Endothelial cell of umbilical vein (primary cell): ENCODE data around the gene ZNF326. TPM values are rescaled to one million over a fixed set of nuclear protein-coding genes. Genes with fewer than 3 reads are reported as not detected.
A peak's percentile ranks its signal among the peaks of the same experiment; 100 is the strongest.

ENCODE experiments used
- BruUV-seq: library from RNA; stranded (reverse); fragments of 400-500 nt; replicated peaks from 2 replicates; lab custom pipeline; 2021; lab: Mats Ljungman, UMichigan
- CTCF ChIA-PET: fragments of 300-600, 350-600 bp; sonication (Branson Sonifier 250); formaldehyde crosslinking; loops from one replicate; lab custom pipeline; 2021; ENCODE audit warnings: antibody characterized with exemption, inconsistent platforms; lab: Charles Lee
- POLR2A ChIA-PET: fragments of 300-600, 350-600 bp; sonication (Branson Sonifier 250); formaldehyde crosslinking; loops from one replicate; lab custom pipeline; 2021; ENCODE audit warnings: antibody characterized with exemption, inconsistent platforms; lab: Charles Lee
- DNase-seq: peaks from one replicate; pipeline ENCODE4 v3.0.0-alpha.2; 2011; ENCODE audit warnings: low read depth, low spot score
- FAIRE-seq: peaks from 2 replicates; lab custom pipeline; 2011; peaks lifted over from hg19 to GRCh38; lab: Jason Lieb, UNC
- H2AFZ ChIP-seq: 2 replicates; pipeline ENCODE4 v1.6.0; 2012; ENCODE audit warnings: low read depth, low read length, control low read depth, inconsistent platforms
- H3K27ac ChIP-seq: 2 replicates; pipeline ENCODE4 v1.5.1; 2011; ENCODE audit warnings: low read depth, mild to moderate bottlenecking, control low read depth, low read length, moderate library complexity; ENCODE audit not compliant: insufficient read depth
- H3K27me3 ChIP-seq, 2 experiments: 2 replicates each; pipeline versions ENCODE4 v1.6.0 to v1.6.1; 2011; ENCODE audit warnings: low read length in 2 of 2, mixed read lengths in 1 of 2; ENCODE audit not compliant: control insufficient read depth in 2 of 2, insufficient read depth in 2 of 2
- H3K36me3 ChIP-seq, 2 experiments: 2 replicates in 1 of 2; 3 replicates in 1 of 2; pipeline ENCODE4 v1.5.1; 2011; ENCODE audit warnings: low read length in 2 of 2, mild to moderate bottlenecking in 1 of 2, moderate library complexity in 1 of 2; ENCODE audit not compliant: control insufficient read depth in 2 of 2, insufficient read depth in 2 of 2; ENCODE audit errors: extremely low read depth in 1 of 2
- H3K4me1 ChIP-seq: 3 replicates; pipeline ENCODE4 v1.5.1; 2011; ENCODE audit warnings: mild to moderate bottlenecking, low read length; ENCODE audit not compliant: control insufficient read depth, insufficient read depth; ENCODE audit errors: extremely low read depth
- H3K4me2 ChIP-seq: 2 replicates; pipeline ENCODE4 v1.6.1; 2011; ENCODE audit warnings: low read length, control low read depth, mixed read lengths; ENCODE audit not compliant: insufficient read depth
- H3K4me3 ChIP-seq, 3 experiments: fragments of 200-600 bp in 1 of 3; sonication (generic), shearing (Covaris generic) in 1 of 3; replicated peaks in 1 of 3; 2 replicates each; pipeline ENCODE4 v1.5.1; 2011 to 2016; ENCODE audit warnings: control low read depth in 3 of 3, low read length in 3 of 3, mild to moderate bottlenecking in 2 of 3, inconsistent platforms in 1 of 3, low read depth in 1 of 3, moderate library complexity in 1 of 3; ENCODE audit not compliant: insufficient read depth in 1 of 3
- H3K79me2 ChIP-seq: 2 replicates; pipeline ENCODE4 v1.6.0; 2012; ENCODE audit warnings: low read length, inconsistent platforms; ENCODE audit not compliant: control insufficient read depth, insufficient read depth
- H3K9ac ChIP-seq: replicated peaks from 2 replicates; pipeline ENCODE3; 2011; ENCODE audit warnings: low read length, control low read depth; ENCODE audit not compliant: insufficient read depth; ENCODE audit errors: extremely low read depth
- H3K9me1 ChIP-seq: replicated peaks from 3 replicates; pipeline ENCODE4 v1.6.0; 2011; ENCODE audit warnings: mild to moderate bottlenecking, low read length; ENCODE audit not compliant: control insufficient read depth, insufficient read depth; ENCODE audit errors: extremely low read depth
- H3K9me3 ChIP-seq: replicated peaks from 2 replicates; pipeline ENCODE4 v1.5.1; 2012; ENCODE audit warnings: low read length, inconsistent platforms; ENCODE audit not compliant: control insufficient read depth, insufficient read depth
- H4K20me1 ChIP-seq: replicated peaks from 2 replicates; pipeline ENCODE3; 2011; ENCODE audit warnings: mild to moderate bottlenecking, low read length; ENCODE audit not compliant: control insufficient read depth, insufficient read depth; ENCODE audit errors: extremely low read depth
- EZH2 ChIP-seq: IDR thresholded peaks from 2 replicates; pipeline ENCODE4 v1.6.1; 2012; ENCODE audit warnings: borderline replicate concordance, low read depth, mild to moderate bottlenecking, moderate library complexity, low read length, inconsistent platforms; ENCODE audit not compliant: severe bottlenecking
- FOS ChIP-seq: IDR thresholded peaks from 2 replicates; pipeline ENCODE4 v1.6.1; 2011; ENCODE audit warnings: mild to moderate bottlenecking, low read length, moderate library complexity, borderline replicate concordance; ENCODE audit not compliant: insufficient read depth
- GATA2 ChIP-seq: IDR thresholded peaks from 2 replicates; pipeline ENCODE4 v1.7.0; 2011; ENCODE audit warnings: low read depth, mild to moderate bottlenecking, moderate library complexity, mixed read lengths, low read length; ENCODE audit not compliant: insufficient read length, insufficient read depth
- JUN ChIP-seq: IDR thresholded peaks from 2 replicates; pipeline ENCODE4 v1.6.1; 2011; ENCODE audit warnings: borderline replicate concordance, low read depth; ENCODE audit not compliant: insufficient read length, insufficient read depth
- MYC ChIP-seq: IDR thresholded peaks from one replicate; pipeline ENCODE4 v1.6.1; 2011; ENCODE audit warnings: mild to moderate bottlenecking, low read depth, low read length
- POLR2A ChIP-seq: IDR thresholded peaks from 2 replicates; pipeline ENCODE4 v1.6.1; 2012; ENCODE audit warnings: low read depth, mild to moderate bottlenecking, control low read depth, low read length
- POLR2AphosphoS5 ChIP-seq: IDR thresholded peaks from 2 replicates; pipeline ENCODE4 v1.6.1; 2012; ENCODE audit warnings: low read depth, mild to moderate bottlenecking, control low read depth, low read length, moderate library complexity; ENCODE audit not compliant: insufficient read depth
- dilution Hi-C: fragments of 300-500 bp; cut with MboI; formaldehyde crosslinking; loops from one replicate; pipeline ENCODE4 v1.15.0; 2019; ENCODE audit warnings: low sequenced_read_pairs; ENCODE audit not compliant: extremely low pct_ligation_motif_present
- intact Hi-C: fragments of 100-400 bp; cut with micrococcal nuclease; formaldehyde crosslinking; loops from one replicate; pipeline ENCODE4 v1.10.0; 2022
- polyA plus RNA-seq, 4 experiments: library from polyadenylated mRNA; depleted of rRNA in 3 of 4; stranded (reverse) in 3 of 4; unstranded in 1 of 4; fragments of >200 nt; gene quantifications; 2 replicates each; pipeline versions ENCODE4 v1.2.1 to v1.2.3, GENCODE V29; 2011 to 2012; ENCODE audit warnings: missing spikeins in 1 of 4
- total RNA-seq: library from RNA; stranded (reverse); gene quantifications from 2 replicates; pipeline ENCODE4 v1.2.3, GENCODE V29; 2021
- TF ChIP-seq, protein P1 (sequence below): IDR thresholded peaks from 2 replicates; pipeline ENCODE4 v1.6.1; 2011; ENCODE audit not compliant: insufficient read depth, insufficient read length
- TF ChIP-seq, protein P2 (sequence below), 2 donors: IDR thresholded peaks; 1 replicate in 1 of 2; 2 replicates in 1 of 2; pipeline ENCODE4 v1.5.1; 2011; ENCODE audit warnings: low read length in 2 of 2, mild to moderate bottlenecking in 2 of 2, moderate library complexity in 2 of 2, control low read depth in 1 of 2, inconsistent platforms in 1 of 2, low read depth in 1 of 2; ENCODE audit not compliant: insufficient read depth in 1 of 2; ENCODE audit errors: extremely low read depth in 1 of 2

Gene ZNF326
- total and polyA plus RNA-seq, 2 donors (not counting 3 experiments of a cell fraction or from before 2014, with no cell fraction given), result 13.1 to 29.9 TPM

DNA sequence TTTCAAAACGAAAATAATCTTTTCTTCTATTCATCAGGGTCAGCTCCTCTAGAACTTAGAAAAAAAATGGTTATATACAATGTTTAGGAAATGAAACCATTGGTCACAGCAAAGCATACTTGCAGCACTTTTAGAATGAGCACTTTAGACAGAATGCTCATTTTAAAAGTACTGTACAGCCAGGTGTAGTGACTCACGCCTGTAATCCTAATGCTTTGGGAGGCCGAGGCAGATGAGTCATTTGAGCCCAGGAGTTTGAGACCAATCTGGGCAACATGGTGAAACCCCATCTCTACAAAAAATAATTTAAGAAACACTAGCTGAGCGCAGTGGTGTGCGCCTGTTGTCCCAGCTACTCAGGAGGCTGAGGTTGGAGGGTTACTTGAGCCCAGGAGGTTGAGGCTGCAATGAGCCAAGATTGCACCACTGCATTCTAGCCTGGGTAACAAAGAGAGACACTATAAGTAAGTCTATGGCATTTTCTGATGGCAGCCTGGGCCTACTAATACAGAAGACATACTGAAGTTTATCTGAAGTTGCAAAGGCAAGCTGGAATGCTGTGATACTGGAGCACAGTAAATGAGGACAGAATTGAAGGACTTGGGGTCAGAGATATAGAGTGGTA, 48.9 kb upstream of the ZNF326 start:
- ChIA-PET CTCF (interaction anchor here (1.0 to 1.8 kb wide), 4 partner anchors 12 to 102 kb away, joined by 3 to 8 read pairs (median 4); no protein-coding TSS in a partner anchor), POLR2A (no interaction called here)

More for the DNA sequence above, 48.9 kb upstream of the ZNF326 start:
- Histone ChIP-seq H3K79me2 (no peaks in the 10 kb centered on the region), H3K4me2 (no peak overlapping the region), H3K9me3 (no peaks in the 10 kb centered on the region), H3K4me3 (no peak overlapping the region), H3K9ac (no peak overlapping the region), H3K27me3 (no peaks in the 10 kb centered on the region), H3K9me1 (no peaks in the 10 kb centered on the region), H3K27ac (no peak overlapping the region), H2AFZ (no peak overlapping the region), H3K36me3 (no peaks in the 10 kb centered on the region), H3K4me1 (no peaks in the 10 kb centered on the region), H4K20me1 (no peaks in the 10 kb centered on the region)
- TF ChIP-seq, protein P1, sequence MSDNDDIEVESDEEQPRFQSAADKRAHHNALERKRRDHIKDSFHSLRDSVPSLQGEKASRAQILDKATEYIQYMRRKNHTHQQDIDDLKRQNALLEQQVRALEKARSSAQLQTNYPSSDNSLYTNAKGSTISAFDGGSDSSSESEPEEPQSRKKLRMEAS, result no peak
- TF ChIP-seq, protein P2, sequence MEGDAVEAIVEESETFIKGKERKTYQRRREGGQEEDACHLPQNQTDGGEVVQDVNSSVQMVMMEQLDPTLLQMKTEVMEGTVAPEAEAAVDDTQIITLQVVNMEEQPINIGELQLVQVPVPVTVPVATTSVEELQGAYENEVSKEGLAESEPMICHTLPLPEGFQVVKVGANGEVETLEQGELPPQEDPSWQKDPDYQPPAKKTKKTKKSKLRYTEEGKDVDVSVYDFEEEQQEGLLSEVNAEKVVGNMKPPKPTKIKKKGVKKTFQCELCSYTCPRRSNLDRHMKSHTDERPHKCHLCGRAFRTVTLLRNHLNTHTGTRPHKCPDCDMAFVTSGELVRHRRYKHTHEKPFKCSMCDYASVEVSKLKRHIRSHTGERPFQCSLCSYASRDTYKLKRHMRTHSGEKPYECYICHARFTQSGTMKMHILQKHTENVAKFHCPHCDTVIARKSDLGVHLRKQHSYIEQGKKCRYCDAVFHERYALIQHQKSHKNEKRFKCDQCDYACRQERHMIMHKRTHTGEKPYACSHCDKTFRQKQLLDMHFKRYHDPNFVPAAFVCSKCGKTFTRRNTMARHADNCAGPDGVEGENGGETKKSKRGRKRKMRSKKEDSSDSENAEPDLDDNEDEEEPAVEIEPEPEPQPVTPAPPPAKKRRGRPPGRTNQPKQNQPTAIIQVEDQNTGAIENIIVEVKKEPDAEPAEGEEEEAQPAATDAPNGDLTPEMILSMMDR (IDR thresholded peaks at IDR 0.05; ENCODE audit: extremely low read depth in 1 of 2, insufficient read depth in 1 of 2, low read depth in 1 of 2, low read length in 2 of 2), result no peak
- TF ChIP-seq MYC, result no peak
- no peak for TF ChIP-seq POLR2A
- TF ChIP-seq EZH2, result no peak
- TF ChIP-seq JUN, result no peak
- no peak for TF ChIP-seq GATA2
- TF ChIP-seq POLR2AphosphoS5, result no peak
- TF ChIP-seq FOS, result no peak
- intact Hi-C loops, result no loop called here
- peak; percentile 24 for FAIRE-seq
- dilution Hi-C loops, result no loop called here
- BruUV-seq, result no TSS peak
- DNase-seq, result no peak
